GM18505 (cell line): ENCODE data around the gene CPA4.

Experiments used
- ATAC-seq: cut with Tn5 transposase; IDR thresholded peaks from one replicate; pipeline ENCODE4 v1.9.1; 2021; ENCODE audit not compliant: unreplicated experiment
- POLR2A ChIP-seq: IDR thresholded peaks from 4 replicates; pipeline ENCODE4 v1.6.1; 2011; ENCODE audit warnings: borderline replicate concordance; ENCODE audit not compliant: insufficient read depth, insufficient read length; ENCODE audit errors: extremely low read depth

The CPA4 gene

GRCh38 chr7:130279906-130280305, 13.1 kb upstream of the CPA4 start:
- TF ChIP-seq POLR2A = no peak
- ATAC-seq = no peak

DNA sequence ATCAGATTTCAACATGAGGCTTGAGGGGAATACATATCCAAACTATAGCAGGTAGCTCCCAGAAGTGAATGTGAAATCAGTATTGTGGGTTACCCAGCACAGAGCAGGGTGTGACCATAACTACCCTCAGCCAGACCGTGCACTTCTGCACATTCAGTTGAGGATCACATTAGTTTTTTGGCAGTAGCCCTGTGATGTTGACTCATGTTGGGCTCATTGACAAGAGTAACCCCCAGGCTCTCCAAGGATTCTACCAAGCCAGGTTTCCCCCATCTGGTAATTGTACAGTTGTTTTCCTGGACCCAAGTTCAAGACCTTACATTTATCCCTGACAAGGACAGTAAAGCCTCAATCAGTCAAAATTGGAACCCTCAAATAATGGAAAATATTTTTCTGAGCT, 11.7 kb upstream of the CPA4 start:
- TF ChIP-seq POLR2A = no peak
- no peak for ATAC-seq

GRCh38 chr7:130286881-130287280, 6.1 kb upstream of the CPA4 start:
- no peak for TF ChIP-seq POLR2A
- no peak for ATAC-seq

DNA sequence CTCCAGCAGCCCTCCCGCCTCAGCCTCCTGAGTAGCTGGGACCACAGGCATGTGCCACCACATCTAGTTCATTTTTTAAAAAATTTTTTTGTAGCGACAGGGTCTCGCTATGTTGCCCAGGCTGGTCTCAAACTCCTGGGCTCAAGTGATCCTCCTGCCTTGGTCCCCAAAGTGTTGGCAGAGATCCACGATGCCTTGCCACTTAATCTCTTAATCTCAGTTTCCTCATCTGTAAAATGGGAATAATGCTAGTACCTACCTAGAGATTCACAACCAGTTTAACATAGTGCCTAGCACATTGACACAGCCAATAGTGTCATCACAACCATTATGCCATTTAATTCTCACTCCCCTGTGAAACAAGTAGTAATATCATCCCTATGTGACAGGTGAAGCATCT, 4.8 kb upstream of the CPA4 start:
- ATAC-seq = no peak
- TF ChIP-seq POLR2A = no peak

DNA sequence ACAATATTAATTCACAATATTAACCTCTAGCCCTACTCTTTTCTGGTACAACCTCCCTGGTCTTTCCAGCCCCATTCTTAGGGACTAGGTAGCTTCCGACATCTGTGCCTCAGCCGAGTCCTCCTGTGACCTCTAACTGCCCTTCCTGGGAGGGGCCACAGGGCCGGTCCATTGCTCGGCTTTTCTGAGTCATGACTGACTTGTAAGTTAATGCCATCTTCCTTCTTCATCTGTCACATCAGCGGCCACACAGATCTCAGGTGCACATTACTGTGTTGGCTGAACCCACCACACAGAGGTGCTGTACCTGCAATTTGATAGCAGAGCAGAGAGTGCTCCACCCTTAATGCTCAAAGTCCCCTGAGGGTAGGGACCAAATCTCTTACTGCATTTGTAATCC, 4.1 kb upstream of the CPA4 start:
- no peak for ATAC-seq
- no peak for TF ChIP-seq POLR2A

GRCh38 chr7:130289478-130289877, 3.5 kb upstream of the CPA4 start:
- no peak for TF ChIP-seq POLR2A
- no peak for ATAC-seq

DNA sequence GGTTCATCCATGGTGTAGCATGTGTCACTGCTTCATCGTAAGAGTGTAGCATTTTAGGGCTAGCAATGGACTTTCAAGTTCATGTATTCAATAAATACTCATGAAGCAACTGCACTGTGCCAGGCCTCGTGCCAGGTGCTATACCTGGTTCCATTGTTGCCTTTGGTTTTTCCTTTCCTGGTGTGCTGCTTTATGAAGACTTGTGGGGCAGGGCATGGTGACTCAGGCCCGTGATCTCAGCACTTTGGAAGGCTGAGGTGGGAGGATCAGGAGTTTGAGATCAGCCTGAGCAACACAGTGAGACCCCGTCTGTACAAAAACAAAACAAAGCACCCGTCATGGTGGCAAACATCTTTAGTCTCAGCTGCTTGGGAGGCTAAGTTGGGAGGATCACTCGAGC, 2.2 kb upstream of the CPA4 start:
- no peak for TF ChIP-seq POLR2A
- no peak for ATAC-seq

- TF ChIP-seq POLR2A = no peak
- no peak for ATAC-seq
Measured at GRCh38 chr7:130293521-130293920, 560 bp downstream of the CPA4 start.

DNA sequence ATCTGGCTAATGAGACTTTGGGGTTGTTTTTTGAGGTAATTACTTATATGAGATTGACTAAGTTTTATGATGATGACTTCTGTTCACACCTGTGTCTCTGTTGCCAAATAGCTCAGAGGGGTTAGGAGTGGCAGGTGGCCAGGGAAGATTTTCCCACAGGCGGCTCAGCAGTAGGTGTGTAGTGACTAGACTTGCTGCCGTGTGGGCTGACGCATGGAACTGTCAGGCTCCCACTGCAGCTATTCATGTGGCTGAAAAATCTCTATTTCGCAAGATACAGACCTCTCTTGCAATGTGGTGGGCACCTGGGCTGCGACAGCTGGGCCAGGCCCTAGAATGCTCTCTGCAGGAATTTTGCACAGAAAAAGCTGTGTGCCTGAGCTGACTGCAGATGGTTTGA, 1.4 kb downstream of the CPA4 start:
- TF ChIP-seq POLR2A = no peak
- ATAC-seq = no peak

DNA sequence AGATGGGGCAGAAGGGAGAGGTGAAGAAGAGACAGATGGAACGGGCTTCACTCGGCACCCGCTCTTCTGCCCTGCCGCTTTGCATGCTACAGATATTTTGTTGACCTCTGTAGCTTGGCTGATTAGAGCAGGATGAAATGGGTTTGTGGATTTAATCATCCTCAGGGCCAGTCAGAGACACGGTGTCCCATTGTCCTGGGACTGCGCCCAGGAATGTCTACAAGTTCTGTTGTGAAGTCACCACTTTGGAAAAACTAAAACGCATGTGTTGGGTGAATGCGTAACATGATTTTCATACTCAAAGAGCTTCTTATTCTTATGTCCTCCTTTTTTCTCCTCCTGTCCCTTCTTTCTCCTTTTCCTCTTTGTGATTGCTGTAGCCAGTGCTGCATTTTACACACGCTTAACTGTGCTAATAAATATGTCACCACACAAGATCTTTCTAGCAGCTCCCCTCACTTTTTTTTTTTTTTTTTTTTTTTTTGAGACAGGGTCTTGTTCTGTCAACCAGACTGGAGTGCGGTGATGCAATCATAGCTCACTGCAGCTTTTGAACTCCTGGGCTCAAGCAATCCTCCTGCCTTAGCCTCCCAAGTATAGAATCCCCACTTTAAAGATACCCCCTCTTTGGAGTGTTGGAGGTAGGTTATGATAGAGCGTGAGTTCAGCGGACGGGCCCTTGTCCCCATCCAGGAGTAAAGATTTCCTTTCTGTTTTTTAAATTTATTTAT, 3.4 kb downstream of the CPA4 start:
- ATAC-seq = no peak
- TF ChIP-seq POLR2A = no peak

GRCh38 chr7:130297628-130298543, 4.9 kb downstream of the CPA4 start:
- ATAC-seq = no peak
- no peak for TF ChIP-seq POLR2A

DNA sequence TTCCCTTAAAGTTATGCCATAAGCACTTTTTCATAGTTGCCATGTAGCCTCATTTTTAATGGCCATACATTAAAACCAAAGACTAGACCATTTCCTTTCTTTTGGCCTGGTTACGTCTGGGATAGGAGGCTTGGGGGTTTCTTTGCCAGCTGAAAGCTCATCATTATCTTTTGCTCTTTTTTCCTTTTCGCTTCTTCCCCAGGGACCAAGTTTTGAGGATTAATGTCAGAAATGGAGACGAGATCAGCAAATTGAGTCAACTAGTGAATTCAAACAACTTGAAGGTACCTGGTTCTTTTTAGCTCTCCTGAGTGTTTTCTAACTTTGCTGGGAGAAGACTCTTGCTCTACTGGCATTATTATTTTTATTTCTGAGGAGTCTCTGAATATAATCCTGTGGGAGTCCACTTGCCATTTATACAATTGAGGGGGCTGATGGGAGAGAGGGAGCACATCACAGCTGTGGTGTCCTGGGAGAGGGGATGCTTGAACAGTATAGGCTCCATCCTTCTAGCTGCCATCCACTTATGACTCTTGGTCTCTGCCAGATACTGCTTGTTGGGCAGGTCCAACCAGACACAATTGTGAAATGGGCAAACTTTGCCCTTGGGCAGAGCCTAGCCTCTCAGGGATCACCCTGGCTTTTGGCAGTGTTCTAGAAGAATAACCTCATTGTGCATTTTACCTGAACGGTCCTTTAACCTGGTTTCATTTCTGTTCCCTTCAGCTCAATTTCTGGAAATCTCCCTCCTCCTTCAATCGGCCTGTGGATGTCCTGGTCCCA, 5.8 kb downstream of the CPA4 start:
- no peak for TF ChIP-seq POLR2A
- no peak for ATAC-seq

DNA sequence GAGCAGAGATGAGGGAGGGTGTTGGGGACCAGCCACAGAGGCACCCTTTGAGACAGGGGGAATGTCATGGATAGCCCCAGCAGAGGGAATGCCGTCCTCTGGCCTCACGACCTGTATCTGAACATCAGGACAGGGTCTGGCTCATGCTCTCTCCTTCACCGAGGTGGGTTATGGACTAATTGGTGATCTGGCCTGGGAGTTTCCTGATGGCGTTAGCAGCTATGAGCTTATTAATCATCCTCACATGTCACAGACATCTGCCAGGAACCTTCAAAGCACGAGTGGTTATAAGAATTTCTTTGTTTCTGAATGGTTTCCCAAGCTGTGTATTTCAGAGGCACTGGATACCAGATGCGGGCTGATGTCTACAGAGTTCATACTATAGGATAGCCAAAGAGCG, 6.9 kb downstream of the CPA4 start:
- ATAC-seq = no peak
- no peak for TF ChIP-seq POLR2A
